ENCODE measurements around the gene SHPK.

DNA sequence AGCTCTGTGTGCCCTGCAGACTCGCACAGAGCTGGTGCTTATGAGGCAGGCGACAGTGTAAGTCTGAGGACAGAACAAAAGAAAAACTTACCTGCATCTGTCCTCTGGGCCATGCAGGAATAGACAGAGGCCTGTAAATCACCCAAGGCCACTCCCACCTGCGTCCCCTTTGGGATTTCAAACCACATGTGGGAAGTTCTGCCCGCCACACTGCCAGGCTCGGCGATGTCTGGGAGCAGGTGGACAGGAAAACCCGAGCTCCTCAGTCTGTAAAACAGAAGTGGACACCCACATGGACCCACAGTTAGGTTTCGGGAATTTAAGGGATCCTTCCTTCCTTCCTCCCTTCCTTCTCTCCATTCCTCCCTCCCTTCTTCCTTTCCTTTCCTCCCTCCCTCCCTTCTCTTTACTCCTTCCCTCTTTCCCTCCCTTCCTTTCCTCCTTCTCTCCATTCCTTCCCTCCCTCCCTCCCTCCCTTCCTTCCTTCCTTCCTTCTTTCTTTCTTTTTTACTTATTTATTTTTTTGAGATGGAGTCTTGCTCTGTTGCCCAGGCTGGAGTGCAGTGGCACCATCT, 14.8 kb downstream of the SHPK start:
- no peak for TF ChIP-seq CTCF (IDR thresholded peaks at IDR 0.05; ENCODE audit: low read depth, low read length)
- TF ChIP-seq EZH2phosphoT487 (IDR thresholded peaks at IDR 0.05; ENCODE audit: low read depth), result no peak

Measured in OCI-LY3 (cell line).